Esophagus mucosa (tissue), 1 donor: ENCODE results near the gene PTK6. TPM values are rescaled to one million over a fixed set of nuclear protein-coding genes. Genes with fewer than 3 reads are reported as not detected.
"Not testable (repeated sequence)": the region's sequence is repeated elsewhere in the genome, so short reads cannot be mapped to it uniquely, and the experiment has no call there.

Experiments used
- ATAC-seq: fragments of 200-7000 bp; cut with Tn5 transposase; one replicate; pipeline ENCODE4 v1.9.1; 2020
- total RNA-seq: library from RNA; stranded (reverse); gene quantifications from one replicate; pipeline ENCODE4 v1.2.4, GENCODE V29; 2023
- donor health status: DM: yes; HTN: yes; CAD: no.

The PTK6 gene
- total RNA-seq, 1 donor from 2014 or later: 92.7 TPM

DNA sequence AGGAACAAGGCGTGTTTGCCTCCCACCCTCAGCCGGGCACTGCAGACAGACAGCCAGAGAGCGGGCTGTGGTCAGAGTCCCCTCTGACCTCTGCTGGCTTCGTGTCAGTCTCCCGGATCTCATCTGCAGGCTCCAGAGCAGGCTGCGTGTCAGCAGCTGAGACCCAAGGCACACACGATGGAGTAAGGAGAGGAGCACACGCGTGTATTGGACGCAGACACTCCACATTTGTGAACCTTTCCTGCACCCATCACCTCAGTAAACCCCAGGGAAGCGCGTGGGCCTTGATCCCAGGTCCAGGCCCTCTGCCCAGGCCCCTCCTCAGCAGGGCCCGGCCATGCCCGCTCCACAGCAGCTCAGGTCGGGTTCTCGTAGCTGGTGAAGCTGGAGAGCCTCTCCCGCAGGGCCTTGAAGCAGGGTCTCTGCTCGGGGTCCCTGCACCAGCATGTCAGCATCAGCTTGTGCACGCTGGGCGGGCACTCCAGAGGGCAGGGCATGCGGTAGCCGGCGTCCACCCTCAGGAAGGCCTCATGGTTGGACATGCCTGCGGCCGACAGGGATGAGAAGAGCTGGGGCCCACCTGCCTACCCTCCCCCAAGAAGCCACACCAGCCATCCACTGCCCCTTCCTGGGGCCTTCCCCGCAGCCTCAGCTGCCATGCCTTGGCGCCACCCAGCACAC lies 7.9 kb downstream of the PTK6 start:
- no peak for ATAC-seq

DNA sequence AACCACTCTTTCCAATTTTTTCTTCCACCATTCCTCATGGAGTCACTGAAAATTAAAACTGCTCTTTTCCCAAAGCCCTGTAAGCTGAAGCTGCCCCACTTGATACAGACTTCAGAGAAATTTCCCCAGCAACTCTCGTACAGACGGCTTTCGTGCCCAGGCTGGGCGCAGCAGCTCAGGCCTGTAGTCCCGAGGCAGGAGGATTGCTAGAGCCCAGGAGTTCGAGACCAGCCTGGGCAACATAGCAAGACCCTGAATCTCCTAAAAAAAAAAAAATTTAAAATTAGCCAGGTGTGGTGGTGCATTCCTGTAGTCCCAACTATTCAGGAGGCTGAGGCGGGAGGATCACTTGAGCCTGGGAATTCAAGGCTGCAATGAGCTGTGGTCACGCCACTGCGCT lies 10.0 kb downstream of the PTK6 start:
- no peak for ATAC-seq

DNA sequence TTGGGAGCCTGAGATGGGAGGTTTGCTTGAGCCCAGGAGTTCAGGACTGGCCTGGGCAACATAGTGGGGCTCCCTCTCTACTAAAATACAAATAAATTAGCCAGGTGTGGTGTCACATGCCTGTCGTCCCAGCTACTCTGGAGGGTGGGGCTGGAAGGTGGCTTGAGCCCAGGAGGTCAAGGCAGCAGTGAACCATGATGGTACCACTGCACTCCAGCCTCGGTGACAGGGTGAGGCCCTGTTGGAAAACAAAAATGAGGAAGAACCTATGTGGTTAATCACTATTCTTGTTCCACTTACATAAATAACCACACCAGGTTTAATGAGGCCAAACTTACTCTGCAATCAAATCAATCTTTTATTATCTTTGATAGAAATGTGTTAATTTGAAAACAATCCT lies 11.2 kb downstream of the PTK6 start:
- peak; percentile 21 for ATAC-seq

DNA sequence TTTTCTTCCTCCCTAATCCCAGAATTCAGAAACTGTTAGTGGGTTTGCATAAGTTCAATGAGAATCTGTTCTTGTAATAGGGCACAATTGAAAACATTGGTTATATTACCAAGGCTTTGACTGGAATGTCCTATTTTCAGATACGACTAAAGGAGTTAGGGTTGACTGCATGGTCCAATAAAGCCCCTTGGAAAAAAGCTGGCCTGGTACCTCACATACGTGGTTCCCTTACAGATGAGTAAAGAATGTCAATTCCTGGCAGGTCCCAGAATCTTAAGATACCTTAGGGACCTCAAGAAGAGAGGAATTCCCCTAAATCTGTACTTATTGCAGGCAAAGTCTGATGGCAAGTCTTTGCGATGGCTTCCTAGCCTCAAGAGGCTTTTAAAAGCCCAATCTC lies 12.0 kb downstream of the PTK6 start:
- ATAC-seq: no peak

DNA sequence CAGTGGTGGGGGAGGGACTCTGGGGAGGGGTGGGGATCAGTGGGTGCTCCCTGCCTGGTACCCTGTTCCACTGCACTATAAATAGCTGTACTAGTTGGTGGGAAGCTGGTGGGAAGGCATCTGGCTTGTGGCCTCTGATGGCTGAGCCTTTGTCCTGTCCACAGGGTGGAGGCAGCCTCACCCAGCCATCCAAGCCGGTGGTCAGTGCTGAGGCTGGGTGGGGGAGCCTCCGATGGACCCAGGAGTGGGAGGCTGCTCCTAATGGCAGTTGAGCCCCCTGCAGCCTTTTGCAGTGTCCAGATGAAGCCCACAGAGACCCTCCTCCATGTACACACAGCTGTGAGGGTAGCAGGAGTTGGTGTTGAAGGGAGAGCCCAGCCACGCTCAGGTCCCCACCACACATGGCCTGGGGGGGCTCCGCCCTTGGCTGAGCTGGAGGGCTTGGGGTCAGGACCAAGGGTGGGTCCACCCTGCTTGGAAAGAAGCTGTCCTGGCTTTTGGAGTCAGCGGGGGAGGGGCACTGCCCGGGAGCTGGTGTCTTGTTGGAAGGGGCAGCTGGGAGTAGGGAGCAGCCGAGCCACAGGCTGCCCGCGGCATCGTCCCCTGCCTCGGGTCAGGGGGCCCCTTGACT lies 14.1 kb downstream of the PTK6 start:
- ATAC-seq: no peak

DNA sequence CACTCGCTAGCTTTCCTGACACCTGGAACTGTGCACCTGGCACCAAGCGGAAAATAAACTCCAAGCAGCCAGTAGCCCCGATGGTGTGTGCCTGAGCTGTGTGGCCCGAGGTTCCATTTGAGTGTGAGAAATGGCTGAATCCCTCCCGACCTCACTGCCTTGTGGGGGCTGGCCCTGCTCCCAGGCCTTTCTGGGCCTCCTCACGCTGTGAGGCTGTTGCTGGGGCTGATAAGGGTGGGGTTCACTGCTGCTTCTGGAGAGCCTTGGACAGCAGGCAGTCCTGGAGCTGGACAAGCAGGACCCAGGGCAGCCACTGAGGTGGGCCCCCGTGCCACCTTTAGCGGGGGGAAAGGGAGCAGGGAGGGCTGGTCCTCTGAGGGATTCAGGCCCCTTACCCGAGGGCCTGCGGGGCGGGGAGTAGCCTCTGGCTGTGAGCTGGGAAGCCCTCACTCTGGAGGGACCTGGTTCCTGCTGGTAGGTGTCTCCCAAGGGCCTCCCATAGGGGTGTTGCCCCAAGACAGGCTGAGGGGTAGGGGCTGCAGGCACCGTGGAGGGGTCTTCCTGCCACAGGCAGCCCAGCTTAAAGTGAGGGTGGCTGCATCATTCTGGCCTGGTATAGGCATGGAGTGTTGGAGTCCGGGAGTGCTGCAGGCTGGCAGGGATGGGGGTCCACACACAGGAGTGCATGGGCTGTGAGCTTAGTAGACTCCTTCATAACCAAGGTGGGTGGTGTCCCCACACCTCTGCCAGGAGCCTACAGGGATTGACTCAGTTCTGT lies 14.9 kb downstream of the PTK6 start:
- ATAC-seq: no peak

DNA sequence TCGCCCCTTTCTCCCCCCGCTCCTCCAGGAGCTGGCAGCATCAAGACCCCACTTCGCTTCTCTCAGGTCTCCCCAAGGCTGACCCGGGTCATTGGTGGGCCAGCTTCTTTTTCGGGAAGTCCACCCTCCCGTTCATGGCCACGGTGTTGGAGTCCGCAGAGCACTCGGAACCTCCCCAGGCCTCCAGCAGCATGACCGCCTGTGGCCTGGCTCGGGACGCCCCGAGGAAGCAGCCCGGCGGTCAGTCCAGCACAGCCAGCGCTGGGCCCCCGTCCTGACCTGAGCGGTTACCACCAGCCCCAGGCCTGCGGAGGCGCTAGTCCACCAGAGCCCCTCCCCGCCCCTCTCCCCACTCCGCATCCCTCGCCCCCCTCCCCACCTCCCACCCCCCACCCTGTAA lies 15.6 kb downstream of the PTK6 start:
- ATAC-seq: no peak

DNA sequence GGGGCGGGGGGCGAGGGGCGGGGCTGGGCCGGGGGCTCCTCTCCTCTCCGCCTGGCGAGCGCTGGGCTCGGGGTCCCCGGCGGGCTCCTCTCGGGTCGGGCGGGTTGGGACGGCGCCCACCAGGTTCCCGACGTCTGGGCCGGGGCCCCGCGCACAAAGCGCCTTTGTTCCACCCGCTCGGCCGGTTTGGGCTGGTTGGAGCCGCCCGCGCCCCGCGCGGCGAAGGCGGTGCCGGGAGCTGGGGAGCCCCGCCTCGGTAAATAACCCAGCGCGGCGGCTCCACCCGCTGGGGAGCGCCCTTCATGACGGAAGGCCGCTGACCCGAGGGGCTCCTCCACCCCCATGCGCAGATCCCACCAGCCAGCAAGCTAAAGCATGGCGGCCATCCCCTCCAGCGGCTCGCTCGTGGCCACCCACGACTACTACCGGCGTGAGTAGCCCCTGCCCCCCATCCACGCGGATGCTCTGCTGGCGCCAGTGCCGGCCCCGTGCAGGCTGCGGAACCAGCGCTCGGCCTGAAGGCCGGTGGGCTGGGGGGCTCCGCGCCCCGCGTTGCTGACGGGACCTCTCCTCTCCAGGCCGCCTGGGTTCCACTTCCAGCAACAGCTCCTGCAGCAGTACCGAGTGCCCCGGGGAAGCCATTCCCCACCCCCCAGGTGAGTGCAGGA lies 16.1 kb downstream of the PTK6 start:
- ATAC-seq: peak; percentile 68

DNA sequence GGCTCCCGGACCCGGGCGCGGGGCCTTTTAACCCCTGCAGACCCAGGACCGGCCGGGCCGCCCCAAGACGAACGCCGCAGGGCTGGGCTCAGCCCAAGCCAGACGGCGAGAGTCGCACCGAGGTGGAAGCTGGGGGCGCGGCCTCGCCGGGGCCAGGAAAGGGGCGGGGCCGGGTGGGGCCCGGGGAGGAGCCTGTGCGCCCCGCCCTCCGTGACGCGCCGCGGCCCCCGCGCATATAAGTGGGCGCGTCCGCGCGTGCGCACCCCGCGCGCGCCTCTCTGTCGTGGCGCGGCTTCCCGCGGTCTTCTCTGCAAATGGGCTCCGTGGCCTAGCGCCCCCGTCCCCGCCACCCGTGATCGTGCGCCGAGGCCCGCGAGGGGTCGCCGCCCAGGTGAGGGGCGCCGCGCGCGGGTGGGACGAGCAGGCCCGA lies 16.7 kb downstream of the PTK6 start, which contains the start of gene PPDPF:
TSS of gene PPDPF (plus strand) at position 262 of the 430 bp plus-strand sequence. CDS start 544 bp downstream, outside the sequence.
- ATAC-seq: peak; percentile 83

DNA sequence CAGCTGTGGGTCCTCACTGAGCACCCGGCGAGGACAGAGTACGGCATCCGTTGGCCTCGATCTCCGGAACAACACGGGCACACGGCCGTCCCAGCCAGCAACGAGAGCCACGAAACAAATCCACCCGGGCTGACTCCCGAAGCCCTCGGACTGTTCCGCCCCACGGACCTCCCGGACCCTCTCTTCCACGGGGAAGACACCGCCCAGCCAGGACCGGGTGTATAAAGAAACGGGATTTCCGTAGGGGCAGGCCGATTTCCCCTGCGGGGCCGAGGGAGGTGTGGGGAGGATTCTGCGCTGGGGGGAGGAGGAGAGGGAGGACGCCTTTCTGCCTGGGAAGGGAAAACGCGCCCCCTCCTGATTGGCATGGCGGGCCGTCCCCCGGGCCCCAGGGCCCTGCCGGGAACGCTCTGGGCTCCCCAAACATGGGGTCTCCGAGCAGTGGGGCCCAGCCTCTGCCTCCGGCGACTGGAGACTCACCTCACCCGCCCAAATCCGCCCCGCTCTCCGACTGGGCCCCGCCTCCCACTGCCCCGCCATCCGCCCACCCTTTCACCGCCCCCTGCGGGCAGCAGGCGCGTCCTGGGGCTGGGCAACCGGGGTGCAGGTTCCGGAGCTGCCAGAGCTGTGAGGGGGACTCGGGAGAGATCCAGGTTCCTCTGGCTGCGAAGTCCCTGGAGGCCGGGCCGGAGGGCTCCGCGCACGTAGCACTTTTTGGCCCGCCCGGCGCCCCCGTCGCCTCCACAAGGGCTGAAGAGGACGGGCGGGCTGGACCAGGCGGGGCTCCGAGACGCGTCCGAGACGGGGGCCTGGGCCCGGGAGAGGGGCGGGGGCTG lies 17.3 kb downstream of the PTK6 start:
- peak; percentile 30 for ATAC-seq

DNA sequence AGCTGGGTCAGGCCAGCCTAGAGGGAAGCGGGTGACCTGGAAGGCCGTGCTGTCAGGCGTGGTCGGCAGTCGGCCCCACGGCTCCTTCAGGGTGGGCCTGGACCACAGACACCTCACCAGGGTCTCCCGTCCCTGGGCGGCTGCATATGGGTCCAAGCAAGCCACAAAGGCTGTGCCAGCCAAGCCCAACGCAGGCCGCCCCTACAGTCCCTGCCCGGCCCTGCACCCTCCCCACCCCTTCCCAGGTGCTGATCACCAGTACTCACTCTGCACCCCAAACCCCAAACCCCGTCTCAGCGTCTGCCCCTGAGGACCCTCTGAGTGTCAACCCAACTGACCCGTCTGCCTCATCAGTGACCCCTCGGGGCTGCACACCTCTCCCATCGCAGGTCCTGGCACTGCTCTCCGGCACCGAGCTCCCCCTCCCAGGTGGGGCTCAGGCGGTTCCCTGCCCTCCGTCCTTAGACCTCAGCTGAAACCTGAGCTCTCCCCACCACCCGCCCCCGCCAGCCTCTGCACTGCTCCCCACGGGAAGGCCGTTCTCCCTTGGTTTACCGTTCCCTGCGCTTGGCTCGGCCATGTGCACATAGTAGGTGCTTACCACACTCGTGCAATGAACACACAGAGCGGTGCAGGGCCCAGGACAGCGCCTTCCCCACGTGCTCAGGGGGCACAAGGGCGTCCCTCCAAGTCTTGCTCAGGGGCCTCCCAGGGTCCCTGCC lies 18.1 kb downstream of the PTK6 start:
- no peak for ATAC-seq

DNA sequence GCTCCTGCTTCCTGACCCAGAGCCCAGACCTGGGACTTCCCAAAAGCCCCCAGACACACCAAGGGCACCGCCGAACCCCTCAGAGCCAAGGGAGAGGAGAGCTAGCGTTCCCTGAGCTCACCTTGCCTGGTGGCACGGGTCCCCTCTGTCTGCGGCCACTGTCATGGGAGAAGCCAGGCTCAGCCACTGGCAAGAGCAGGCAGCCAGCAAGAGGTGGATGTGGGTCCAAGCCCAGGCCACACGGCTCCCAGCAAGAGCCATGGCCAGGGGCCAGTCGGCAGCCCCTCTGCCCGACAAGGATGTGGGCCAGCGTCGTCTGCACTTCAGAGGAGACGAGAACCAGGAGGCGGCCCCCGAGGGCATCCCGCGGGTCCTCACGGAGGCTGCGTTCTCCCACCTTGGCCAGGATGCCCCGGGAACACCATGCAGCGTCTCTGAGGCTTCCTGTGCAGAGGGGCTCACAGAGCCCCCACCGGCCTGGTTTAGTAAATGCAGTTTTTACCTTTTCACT lies 18.8 kb downstream of the PTK6 start:
- no peak for ATAC-seq

DNA sequence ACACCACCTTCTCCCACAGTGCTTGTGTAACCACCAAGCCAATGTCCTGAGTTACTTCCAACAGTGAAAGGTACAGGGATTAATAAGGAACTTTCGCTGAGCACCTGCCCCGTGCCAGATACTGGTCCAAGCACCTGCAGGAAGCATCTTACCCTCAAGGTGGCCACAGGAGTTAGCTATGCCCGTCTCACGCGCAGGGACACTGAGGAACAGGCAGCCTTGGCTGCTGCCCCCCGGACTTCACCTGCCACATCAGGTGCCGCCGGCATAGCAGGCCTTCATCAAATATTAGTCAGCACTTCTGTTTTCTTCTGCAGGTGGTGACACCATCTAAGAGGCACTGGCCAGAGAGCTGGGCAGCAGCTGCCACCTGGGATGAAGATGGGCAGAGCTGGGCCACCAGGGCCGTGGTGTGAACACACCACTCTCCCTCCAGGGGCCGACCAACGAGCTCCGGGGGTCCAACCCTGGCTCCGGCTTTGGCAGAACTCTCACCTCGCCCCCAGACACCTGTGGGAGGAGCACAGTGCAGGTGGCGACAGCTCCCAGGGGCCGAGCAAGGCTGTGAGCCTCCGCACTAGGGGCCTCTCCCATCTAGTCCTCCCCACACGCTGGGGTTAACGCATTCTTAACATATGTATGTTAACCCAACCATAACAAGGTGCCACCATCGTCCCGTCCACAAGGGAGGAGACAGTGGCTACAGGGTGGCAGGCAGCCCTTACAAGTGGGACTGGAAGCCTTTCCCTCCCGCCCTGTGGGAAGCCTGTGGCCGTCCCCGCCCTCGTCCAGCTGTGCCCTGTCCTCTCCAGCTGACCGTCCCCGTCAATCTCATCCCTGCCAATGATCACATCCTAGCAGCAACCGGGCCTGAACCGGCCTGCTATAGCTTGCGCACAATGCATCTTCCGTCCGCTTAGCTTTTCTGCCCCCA lies 19.5 kb downstream of the PTK6 start:
- ATAC-seq: no peak

DNA sequence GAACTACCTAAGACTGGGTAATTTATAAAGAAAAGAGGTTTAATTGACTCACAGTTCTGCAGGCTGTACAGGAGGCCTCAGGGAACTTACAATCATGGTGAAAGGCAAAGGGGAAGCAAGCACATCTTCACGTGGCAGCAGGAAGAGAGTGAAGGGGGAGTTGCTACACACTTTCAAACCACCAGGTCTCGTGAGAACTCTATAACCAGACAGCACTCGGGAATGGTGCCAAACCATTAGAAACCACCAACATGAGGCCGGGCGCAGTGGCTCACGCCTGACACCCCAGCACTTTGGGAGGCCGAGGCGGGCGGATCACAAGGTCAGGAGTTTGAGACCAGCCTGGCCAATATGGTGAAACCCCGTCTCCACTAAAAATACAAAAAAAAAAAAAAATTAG lies 22.7 kb downstream of the PTK6 start:
- not testable (repeated sequence) for ATAC-seq

DNA sequence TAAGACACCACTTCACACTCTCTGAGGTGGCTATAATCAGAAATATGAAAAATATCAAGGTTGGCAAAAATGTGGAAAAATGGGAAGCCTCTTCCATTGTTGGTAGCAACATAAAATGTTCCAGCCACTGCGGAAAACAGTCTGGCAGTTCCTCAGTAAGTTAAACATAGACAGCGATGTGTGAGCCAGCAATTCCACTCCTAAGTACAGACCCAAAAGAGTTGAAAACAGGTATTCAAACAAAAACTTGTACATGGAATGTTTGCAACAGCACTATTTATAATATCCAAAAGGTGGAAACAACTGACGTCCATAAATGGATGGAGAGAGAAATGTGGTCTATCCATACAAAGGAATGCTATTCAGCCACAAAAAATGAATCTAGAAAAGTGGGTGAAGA lies 24.0 kb downstream of the PTK6 start:
- no peak for ATAC-seq

DNA sequence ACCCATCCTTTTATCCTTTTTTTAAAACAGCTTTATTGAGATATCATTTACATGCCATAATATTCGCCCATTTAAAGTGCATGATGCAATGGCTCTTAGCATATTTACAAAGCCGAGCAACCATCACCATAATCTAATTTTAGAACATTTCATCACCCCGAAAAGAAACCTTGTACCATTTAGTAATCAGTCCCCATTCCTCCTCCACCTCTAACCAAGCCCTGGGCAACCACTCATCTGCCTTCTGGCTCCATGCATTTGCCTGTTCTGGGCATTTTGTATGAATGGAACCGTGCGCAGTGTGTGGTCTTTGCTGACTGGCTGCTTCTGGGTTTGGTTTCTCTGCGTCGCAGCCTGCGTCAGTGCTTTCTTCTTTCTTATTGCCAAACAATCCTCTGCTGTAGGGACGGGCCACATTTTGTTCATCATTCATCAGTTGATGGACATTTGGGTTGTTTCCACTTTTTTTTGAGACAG lies 28.1 kb downstream of the PTK6 start:
- no peak for ATAC-seq

DNA sequence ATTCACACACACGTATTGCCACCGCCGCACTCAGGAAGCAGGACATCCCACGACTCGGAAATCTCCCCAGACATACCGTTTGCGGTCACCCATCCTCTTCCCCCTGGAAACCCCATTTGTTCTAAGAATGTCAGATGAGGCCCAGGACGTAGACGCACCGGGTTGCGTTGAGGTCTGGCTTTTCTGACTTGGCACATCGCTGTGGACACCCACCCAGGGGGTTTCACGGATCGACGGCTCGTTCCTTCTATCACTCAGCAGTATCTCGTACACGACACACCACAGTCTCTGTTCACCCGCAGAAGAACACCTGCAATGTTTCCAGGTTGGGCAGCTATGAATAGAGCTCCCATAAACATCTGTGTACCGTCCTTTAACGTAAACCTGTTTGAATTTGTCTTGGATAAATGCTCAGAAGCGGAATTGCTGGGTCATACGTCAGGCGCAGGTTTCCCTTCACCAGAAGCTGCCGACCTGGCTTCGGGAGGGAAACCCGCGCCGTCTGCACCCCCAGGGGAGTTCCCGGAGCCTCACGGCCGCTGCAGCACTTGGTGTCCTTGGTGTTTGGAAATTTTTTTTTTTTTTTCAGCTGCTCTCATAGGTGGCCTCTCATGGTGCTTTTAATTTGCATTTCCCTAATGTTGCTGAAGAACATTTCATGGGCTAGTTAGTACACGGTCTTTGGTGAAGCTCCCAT lies 29.0 kb downstream of the PTK6 start:
- ATAC-seq: no peak

DNA sequence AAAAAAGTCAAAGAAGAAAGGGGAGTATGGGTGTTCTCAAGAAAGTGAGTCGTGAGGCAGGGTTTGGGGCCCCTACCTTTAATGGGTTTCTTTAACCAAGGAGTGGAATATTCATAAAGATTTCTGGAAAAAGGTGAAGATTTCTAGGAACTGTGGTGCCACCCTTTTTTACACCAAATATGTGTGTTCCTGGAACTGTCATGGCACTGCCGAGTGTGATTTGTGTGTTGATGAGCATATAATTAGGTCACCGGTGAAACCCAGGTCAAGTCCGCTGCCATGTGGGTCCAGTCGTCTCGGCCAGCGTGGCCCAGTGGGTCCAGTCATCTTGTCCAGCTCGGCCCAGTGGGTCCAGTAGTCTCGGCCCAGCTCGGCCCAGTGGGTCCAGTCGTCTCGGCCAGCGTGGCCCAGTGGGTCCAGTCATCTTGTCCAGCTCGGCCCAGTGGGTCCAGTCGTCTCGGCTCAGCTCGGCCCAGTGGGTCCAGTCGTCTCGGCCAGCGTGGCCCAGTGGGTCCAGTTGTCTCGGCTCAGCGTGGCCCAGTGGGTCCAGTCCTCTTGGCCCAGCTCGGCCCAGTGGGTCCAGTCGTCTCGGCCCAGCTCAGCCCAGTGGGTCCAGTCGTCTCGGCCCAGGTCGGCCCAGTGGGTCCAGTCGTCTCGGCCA lies 30.0 kb downstream of the PTK6 start:
- ATAC-seq: no peak

DNA sequence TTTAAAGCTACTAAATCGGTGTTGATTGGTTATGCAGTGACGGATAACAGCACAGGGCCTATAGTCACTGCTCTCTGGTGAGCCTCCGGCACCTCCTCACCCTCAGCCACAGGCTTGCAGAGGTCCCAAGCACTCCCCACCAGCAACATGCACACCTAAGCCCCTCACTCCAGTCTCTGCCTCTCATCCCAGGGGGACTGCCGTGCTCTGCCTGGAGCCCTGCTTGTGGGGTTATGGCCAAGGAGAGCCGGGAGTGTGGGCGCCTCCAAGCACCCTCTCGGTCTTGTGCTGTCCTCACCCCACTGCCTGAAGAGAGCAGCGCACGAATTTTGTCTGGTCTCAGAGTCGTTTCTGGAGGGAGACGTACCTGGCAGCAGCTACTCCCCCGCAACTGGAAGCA lies 31.5 kb downstream of the PTK6 start:
- no peak for ATAC-seq
